SKM-1 treated with dmso at 0.1 percent for 144 hours (cell line): ENCODE results near the gene SLC35F3.
A peak's percentile ranks its signal among the peaks of the same experiment; 100 is the strongest.

ENCODE experiments used
- DNase-seq: peaks from one replicate; lab custom pipeline; 2025; ENCODE audit not compliant: unreplicated experiment; lab: John Stamatoyannopoulos, UW

SLC35F3 gene

DNA sequence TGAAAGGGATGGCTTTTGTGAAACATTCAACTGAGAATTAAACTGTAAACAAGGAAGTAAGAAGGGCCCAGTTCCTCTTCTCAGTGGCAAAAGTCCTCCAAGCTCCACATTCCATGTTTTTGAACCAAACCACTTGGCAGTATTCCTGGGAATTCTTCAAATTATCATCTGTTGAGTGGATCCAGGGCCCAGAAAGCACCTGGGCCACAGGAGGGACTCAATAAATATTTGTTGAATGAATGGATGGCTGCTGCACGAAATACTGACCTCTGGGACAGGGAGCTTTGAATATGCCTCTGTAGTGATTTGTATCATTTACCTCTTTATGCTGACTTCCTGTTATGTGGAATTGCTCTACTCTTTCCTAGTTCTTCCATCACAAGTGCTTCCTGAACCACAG is 4.7 kb downstream of the SLC35F3 start:
- DNase-seq = no peak

DNA sequence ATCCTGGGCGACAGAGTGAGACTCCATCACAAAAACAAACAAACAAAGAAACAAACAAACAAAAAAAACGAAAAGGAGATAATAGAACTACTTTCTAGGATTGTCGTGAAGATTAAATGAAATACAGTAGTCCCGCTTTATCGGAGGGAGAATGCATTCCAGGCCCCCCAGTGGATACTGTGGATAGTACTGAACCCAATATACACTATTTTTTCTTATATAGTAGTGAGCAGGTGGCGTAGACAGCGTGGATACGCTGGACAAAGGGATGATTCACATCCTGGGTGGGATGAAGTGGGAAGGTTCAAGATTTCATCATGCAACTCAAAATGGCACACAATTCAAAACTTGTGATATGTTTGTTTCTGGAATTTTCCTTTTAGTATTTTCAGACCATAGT is 8.0 kb downstream of the SLC35F3 start:
- no peak for DNase-seq

DNA sequence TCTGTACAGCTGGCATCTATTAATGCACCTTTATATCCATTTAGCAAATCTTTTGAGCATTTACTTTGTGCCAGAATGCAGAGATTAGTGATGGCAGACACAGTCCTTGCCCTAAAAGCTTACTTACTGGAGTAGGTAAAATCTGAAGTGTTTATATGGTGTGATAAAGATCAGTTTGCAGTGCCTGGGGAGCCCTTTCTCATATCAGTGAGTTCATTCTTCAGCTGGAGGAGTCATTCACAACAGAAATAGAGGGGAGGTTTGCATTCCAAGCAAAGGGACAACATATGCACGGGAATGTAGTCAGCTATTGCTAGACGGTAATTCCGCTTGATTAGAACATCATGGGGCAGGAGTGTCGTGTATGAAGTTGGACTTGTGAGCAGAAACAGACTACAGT is 8.4 kb downstream of the SLC35F3 start:
- DNase-seq = no peak

DNA sequence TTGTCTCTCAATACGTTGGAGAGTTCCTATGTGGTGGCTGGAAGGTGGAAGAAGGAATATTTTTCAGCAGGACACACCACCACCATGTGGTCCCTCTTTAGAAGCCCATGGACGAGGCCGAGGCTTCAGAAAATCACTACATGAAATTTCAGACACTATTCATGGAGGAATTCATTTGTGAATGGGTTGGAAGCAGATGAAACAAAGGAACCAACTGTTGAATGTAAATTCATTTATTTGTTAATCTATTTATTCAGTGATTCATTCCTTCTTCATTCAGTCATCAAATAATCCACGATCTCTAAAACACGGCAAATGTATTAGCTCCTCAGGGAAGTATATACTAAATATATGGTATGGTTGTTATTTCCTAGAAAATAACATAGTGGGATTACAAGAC is 12.2 kb downstream of the SLC35F3 start:
- DNase-seq = no peak

DNA sequence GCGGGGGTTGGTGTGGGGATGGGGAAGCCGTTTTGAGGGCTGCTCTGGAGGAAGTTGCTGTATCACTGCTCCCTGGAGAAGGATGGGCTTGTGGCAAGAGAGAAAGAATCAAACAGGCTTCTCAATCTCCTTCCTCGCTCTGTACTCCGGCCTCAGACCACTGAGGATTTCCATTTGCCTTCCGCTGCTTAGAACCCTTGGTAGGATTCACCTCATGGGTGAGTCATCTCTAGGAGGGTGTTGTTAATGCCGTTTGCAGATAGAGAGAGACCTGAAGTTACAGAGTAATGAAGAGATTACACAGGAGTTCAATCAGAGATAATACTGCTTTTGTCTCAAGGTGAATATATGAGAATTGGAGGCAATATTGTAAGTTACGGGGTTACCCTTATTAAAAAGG is 15.3 kb downstream of the SLC35F3 start:
- peak; percentile 55 for DNase-seq

DNA sequence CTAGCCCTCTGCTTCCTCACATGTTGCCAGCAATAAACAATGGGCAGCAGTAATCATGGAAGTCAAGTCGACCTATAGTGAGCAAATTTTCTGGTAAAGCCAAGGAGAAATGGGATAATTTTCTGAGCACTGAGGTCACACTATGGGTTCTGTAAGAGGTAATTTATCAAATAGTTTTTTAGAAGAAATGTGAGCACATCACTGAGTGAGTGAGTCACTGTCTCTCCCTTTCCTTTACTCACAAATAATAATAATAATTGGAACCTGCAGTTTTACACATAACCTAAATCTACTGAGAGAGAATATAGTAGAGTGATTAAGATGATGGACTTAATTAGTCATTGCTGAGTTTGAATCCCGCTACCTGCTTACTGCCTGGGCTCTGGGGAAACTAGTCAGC is 23.6 kb downstream of the SLC35F3 start:
- DNase-seq = no peak

DNA sequence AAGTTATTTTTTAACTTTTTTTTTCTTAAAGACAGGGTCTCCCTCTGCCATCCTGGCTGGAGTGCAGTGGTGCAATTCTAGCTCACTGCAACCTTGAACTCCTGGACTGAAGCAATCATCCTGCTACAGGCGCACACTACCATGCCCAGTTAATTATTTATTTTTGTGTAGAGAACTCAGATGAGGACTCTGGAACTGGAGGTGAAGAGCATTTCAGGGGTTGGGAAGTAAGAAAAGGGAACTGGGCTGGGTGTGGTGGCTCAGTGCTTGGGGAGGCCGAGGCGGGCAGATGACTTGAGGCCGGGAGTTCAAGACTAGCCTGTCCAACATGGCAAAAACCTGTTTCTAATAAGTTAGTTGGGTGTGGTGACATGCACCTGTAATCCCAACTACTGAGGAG is 28.9 kb downstream of the SLC35F3 start:
- DNase-seq = no peak

DNA sequence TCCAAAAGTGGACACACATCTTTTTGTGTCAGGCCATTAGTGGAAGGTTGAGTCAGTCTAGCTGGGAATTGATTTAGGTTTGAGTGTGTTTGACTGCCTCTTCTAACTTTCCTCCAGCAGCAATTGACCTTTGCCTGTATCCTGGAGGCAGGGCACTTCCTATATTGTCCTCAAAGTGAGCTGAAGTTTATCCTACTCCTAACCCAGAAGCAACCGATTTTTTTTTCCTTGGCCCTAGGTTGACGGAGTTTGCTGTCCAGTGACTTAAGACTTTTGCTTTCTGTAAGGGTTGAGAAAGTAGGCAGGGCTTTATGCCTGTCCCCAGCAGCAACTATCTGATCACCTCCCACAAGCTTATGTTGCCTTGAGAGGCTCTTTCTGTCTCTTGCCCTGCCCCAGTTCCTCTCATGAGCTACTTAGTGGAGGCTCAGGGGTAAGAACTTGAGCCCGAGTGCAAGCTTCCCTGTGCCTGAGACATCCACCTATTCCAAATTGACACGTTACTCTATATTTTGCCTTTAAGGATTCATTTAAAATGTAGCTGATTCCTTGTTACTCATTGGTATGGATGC is 30.9 kb downstream of the SLC35F3 start:
- no peak for DNase-seq

DNA sequence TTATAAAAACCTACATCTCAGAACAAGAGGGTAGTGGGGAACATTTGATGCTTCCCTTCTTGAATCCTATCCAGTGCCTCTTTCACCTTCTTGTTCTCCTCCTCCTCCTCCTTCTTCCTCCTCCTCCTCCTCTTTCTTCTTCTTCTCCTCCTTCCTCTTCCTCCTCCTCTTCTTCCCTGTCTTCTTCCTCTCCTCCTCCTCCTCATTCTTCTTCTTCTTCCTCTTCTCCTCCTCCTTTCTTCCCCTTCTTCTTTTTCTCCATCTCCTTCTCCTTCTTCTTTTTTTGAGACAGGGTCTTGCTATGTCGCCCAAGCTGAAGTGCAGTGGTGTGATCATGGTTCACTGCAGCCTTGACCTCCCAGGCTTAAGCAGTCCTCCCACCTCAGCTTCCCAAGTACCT is 31.9 kb downstream of the SLC35F3 start:
- DNase-seq = no peak

DNA sequence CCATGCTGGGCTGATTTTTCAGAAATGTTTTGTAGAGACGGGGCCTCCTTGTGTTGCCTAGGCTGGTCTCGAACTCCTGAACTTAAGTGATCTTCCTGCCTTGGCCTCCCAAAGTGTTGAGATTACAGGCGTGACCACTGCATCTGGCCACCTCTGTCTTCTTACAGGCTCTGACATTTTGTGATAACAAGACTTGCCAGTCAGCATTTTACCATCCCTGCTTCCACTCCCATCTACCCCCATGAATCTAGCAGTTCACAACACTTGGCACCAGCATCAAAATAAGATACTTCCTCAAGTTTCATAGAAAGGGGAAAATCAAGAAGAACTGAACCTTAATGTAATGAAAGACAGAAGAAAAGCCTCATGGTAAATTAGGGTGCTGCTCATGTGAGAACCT is 32.4 kb downstream of the SLC35F3 start:
- no peak for DNase-seq

DNA sequence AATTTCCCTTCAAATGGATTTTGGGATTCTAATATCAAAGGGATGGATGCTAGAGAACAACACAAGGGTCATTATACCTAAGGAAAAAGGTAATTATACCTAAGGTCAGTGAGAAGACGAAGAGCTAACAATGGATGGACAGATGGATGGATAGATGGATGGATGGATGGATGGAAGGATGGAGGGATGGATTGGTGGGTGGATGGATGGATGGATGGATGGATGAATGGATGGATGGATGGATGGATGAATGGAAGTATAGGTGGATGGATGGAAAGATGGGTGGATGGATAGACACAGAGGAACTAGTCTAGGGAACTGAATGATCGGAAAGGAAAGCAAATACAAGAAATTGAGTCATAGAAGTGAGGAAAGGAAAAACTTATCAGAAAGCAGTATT is 34.0 kb downstream of the SLC35F3 start:
- DNase-seq = no peak

DNA sequence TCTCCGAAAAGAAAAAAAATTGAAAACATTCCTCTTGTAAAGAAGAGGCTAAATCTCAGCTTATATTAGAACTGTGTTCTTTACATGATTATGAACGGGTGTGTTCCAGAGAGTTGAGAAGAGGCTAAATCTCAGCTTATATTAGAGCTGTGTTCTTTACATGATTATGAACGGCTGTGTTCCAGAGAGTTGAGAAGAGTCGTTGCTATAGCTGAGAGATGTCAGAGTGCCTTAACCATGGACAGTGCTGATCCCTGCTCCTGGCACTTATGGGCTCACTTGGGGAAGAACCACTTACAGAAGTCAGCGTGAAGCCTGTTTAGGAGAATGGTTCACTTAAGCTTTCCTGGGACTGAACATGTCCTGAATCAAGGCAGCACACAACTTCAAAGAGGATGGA is 35.0 kb downstream of the SLC35F3 start:
- no peak for DNase-seq

DNA sequence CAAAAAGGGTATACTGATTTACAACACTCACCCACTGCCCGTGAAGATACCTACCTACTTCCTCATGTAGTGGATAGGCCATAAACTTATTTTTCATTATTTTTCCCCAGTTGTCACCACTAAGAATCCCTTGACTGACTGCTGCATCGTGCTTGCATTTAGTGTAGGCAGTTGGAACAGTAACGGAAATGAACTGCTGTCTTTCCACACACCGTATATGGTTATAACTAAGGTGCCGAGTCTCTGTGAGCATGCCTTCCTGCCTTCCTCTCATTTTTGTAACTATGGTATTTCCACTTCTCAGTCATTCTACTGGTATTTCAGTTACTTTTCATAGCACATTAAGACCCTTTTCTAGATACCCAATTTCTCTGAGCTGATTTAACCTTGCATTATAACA is 36.4 kb downstream of the SLC35F3 start:
- DNase-seq = no peak

DNA sequence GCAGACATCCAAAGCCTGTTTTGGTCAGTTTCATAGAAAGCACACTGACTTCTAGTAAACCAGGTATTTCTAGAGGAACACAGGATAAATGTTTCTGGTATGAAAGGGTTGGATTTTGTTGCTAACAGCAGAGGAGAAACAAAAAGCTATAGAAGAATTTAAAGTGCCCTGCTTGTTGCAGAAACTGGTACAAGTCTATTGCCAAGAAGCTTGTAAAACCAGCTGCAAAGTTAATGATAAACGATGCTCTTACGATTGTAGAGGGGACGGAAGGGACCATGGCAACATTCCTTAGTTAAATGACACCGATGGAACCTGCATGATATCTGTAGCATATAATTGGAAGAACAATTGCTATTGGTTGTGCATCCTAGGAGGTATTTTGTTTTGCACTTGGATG is 40.1 kb downstream of the SLC35F3 start:
- DNase-seq = no peak

DNA sequence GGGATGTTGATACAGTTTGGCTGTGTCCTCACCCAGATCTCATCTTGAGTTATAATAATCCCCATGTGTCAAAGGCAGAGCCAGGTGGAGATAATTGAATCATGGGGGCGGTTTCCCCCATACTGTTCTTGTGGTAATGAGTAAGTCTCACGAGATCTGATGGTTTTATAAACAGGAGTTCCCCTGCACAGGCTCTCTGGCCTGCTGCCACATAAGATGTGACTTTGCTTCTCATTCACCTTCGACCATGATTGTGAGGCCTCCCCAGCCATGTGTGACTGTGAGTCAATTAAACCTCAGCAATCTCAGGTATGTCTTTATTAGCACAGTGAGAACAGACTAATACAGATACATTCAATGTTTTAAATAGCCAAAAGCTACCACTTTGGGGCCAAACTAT is 41.1 kb downstream of the SLC35F3 start:
- no peak for DNase-seq

DNA sequence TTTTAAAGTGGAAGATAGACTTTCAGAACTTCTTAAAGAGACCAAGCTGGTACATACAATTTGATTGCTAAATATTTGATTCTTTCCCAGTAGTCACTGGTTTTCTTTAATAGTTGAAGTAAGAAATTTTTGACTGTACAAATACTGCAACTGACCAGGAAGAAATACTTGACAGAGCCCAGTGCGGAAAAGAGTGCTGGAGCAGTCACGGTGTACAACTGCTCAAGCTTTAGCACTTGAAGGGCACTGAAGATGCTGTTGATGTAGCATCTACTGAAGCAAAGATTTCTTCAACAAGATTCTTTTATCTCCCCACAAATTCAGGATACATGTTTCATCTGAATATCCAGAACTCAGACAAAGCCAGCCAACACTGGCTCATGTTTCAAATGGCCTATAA is 41.5 kb downstream of the SLC35F3 start:
- DNase-seq = no peak

DNA sequence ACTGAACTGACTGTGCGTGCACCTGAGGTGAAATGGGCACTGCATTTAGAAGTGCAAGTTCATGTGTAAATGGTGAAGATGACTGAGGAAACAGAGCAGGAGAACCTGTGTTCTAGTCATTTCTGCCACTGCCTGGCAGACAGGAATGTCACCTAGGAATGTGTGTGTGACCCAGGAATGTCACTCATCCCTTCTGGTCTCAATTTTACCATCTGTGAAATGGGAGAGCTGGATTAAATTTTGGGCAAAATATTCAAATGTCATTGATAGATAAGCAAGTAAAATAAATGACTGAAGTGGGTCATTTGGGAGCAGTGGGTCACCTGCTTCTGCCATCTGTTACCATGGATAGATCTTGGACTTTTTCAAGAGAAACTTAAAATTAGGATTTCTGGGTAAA is 42.2 kb downstream of the SLC35F3 start:
- DNase-seq = no peak

DNA sequence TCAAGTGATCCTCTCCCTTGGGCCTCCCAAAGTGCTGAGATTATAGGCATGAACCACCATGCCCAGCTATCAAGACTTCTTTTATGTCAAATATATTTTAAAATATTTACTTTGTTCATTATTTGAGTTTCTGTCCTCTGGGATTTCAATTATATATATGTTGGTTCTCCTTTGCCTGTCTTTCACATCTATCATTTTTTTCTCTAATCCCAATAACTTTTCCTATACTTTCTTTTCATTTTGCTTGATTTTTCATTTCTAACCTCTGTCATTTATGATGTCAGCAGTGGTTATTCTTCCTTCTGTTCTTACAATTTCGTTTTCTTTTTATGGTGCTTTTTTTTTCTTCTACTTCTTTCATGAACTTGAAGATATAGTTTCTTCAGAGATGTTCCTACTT is 47.3 kb downstream of the SLC35F3 start:
- no peak for DNase-seq

DNA sequence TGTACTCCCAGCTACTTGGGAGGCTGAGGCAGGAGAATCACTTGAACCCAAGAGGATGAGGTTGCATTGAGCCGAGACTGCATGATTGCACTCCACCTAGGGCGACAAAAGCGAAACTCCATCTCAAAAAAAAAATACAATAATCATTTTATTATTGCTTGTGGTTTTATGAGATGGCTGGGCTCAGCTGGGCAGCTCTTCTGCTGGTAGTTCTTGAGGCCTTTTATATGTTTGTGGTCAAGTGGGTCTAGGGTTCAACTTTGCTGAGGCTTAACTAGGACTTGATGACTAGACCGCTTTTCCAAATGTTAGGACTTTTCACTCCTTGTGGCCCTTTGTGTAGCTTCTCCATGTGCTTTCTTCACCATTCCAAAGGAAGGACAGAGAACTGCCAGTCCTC is 53.2 kb downstream of the SLC35F3 start:
- DNase-seq = no peak

DNA sequence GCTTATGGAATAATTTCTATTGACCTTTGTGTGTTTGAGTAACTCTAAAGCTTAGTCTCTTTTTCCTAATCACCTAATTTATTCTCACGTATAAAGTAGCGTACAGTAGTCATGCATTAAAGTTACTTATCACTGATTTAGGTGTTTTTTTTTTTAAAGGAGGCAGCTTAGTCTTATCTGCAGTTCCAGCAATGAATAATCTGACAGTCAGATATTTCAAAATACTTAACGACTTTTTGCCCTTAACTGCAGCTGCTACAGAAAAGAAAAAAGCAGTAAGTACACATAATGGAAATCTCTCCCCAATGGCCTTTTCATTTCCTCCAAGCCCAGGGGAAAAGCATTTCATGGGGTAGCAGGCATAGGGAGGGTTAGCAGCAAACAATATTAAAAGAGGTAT is 54.6 kb downstream of the SLC35F3 start:
- no peak for DNase-seq

DNA sequence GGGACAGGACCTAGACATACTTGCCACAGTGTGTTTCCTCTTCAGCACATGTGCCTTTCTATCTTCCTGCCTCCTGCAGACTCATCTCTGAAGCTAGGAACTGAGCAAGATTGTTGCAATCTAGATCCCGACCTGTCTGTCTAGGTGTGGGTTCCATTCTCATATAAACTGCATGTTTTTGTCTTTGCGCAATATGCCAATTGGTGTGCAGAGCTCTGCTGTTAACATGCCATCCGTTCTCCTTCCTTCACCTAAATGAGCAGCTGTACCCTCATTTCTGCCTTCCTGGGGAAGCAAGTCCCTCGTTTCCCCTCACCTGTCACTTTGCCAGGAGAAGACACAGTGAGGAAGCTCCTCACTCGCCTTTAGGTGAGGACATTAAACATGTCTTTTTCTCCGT is 55.5 kb downstream of the SLC35F3 start:
- no peak for DNase-seq

DNA sequence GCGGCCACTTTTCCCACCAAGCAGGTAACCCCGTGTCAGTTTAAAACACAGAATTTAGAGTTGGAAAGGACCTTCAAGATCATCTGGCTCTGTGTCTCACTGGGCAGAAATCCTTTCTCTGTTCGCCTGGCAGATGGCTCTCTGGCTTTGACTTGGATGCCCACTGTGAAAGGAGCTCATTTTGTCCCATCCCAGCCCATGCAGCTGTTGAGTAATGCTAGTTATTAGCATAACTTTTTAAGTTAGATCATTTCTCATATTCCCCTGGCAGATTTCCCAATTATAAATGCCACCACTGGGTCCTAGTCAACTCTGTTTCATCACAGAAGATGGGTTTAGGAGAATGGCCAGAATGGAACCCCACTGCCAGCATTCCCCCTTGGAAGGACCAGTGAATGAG is 55.9 kb downstream of the SLC35F3 start:
- DNase-seq = no peak

DNA sequence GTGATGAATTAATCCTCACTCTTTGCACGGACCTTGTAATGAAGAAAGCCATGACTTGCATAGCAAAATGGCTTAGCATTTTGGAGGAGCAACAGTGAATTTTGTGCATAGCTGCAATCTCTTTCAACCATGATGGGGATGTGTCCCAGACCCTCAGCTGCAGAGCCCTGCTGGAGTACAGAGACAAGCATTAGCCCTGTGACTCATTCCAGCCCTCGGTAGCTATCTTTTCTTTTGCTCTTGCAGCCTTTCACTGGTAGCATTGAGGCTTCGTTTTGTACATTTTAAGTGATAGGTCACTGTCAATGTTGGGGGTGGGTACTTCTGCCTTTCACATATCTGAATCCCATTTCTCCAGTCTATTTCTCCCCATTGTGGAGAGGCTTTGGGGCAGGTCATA is 58.4 kb downstream of the SLC35F3 start:
- DNase-seq = no peak

DNA sequence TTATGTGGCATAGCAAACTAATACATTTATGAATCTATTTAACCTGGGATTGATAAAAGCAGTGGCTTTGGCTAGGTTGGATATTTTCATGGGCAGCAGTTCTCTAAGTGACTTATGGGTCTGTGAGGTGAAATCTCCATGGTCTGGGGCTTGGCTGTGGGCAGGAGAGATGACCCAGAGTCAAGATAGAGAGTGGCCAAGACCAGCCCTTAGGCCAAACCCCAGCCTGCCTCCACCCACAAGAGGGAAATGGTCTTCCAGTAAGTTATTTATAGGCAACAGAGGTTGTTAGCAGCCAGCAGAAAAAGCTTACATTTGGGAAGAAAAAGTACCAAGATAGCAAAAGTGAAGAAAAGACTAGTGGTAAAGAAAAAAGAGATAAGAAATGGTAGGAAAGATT is 61.4 kb downstream of the SLC35F3 start:
- DNase-seq = no peak
